Measurements from ENCODE around the gene HMCN1.

DNA sequence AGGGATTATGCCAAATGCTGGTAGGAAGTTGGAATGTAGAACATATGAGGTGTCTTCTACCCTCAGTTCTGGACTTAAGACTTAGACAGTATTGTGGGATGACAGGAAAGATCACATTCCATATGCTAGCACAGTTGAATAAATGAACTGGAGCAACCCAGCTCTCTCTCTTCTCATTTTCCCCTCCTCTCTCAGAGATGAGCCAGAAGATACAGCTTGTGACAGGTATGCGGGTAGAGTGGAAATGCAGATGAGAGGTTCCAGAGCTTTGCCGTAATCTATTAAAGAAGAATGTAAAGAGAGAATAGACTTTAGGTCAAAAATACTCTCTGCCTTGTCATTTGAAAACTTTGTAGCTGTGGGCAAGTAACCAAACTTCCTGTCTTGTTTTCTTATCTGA, 32.5 kb upstream of the HMCN1 start:
- TF ChIP-seq, protein P1, sequence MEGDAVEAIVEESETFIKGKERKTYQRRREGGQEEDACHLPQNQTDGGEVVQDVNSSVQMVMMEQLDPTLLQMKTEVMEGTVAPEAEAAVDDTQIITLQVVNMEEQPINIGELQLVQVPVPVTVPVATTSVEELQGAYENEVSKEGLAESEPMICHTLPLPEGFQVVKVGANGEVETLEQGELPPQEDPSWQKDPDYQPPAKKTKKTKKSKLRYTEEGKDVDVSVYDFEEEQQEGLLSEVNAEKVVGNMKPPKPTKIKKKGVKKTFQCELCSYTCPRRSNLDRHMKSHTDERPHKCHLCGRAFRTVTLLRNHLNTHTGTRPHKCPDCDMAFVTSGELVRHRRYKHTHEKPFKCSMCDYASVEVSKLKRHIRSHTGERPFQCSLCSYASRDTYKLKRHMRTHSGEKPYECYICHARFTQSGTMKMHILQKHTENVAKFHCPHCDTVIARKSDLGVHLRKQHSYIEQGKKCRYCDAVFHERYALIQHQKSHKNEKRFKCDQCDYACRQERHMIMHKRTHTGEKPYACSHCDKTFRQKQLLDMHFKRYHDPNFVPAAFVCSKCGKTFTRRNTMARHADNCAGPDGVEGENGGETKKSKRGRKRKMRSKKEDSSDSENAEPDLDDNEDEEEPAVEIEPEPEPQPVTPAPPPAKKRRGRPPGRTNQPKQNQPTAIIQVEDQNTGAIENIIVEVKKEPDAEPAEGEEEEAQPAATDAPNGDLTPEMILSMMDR (IDR thresholded peaks at IDR 0.05): no peak
- TF ChIP-seq POLR2A (IDR thresholded peaks at IDR 0.05): no peak

Data from heart left ventricle (tissue), 13 donors.